Measurements from ENCODE around the gene ACSF3.

Gene ACSF3

DNA sequence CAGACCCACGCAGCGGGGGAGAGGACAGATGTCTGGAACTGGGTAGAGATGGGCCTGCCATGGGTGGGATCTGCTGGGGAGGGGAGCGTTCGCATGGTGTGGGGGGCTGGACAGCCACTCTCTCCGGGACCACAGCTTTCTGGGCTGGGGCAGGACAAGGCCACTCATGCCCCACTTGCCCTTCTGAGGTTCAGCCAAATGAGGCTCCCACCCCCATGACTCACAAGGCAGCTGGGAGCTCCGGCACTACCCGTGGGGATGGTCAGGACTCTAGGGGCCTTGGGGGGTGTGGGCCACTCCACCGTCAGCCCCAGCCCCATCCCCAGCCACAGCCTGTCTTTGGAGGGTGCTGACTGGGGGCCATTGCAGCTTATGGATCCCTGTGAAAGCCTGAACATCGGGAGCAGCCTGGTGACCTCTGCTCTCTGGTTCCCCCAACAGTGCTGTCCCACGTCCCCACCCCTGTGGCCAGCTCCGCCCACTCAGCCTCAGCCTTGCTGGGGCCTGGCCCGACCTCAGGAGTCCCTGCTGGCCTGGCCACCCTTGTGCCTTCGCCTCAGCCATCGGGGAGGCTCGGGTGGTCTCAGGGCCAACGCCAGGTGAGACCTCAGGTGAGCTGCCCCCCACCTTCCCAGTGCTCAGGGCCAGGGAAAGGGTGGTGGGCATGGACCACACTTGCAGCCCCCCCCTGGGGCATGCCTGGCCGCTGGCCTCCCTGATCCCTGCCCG is 73.2 kb downstream of the ACSF3 start:
- peak; percentile 23 for DNase-seq

DNA sequence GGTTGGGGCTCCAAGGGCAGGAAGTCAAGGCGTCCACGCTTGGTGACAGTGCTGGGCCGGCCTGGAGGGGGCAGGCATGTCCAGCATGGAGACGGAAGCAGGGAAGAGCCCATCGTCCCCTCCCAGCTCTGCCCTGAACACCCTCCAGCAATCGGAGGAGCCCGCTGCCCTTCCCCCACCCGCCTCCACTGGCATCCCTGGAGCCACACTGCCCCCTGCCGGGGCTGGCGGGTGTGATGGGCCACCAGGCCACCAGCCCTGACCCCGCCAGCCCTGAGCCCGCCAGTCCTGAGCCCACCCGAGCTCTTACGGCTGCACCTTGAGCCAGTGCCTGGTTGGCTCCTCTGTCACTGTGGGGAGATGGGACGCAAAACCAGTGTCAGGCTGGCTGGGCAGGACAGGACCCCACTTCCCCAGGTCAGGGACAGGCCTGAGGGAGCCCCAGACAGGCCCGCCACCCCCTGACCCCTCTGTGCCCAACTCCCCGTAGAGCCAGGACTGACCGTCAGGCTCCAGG is 73.8 kb downstream of the ACSF3 start:
- DNase-seq = peak; percentile 78

DNA sequence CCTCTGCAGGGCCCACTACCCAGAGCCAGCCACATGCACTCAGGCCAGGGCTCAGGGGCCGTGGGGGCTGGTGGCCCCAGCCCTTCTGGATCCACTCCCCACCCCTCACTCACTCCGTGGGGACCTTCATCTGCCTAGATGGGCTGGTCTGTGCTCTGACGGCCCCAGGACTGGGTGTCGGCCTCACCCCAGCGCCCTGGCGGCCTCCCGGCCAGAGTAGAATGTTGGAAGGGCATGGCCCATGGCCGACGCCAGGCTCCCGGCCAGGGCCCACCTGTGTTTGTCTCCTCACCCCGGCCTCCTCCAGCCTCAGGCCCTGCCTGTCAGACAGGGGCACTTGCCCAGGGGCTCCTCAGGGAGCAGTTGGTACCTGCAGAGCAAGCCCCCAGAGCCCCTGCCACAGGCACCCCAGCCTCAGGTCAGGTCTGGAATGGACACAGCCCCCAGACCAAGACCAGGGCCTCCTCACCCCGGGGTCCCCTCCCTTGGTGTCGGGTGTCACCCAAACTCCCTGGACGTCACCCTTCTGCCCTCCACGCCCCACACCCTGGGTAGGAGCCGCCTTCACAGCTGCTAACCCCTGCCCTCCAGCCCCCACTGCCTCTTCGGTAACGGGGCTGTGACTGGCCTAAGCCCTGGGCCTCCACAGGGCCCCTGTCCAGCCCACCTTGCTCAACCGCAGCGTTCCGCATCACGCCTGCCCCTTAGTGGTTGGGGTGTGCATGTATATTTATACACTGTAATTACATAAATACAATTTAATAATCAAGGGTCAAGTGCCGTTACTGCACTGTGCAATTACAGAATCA is 74.9 kb downstream of the ACSF3 start:
- DNase-seq = no peak

DNA sequence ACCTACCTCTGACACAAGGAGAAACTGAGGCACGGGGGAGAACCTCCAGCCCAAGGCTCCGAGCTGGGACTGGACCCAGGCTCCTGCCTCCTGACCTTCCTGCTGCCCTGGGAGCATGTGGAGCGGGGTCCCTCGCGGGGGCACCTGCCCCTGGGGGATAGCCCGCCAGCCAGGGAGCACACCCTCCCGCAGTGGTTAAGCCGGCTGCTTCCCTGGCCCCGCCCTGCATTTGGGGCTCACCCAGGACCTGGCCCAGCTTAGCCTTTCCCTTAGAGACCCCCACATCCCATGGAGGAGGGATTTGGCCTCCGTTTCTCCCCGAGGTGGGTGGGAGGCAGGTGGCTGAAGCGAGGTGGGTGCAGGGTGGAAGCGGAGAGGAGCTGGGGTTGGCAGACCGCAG is 76.1 kb downstream of the ACSF3 start:
- no peak for DNase-seq

DNA sequence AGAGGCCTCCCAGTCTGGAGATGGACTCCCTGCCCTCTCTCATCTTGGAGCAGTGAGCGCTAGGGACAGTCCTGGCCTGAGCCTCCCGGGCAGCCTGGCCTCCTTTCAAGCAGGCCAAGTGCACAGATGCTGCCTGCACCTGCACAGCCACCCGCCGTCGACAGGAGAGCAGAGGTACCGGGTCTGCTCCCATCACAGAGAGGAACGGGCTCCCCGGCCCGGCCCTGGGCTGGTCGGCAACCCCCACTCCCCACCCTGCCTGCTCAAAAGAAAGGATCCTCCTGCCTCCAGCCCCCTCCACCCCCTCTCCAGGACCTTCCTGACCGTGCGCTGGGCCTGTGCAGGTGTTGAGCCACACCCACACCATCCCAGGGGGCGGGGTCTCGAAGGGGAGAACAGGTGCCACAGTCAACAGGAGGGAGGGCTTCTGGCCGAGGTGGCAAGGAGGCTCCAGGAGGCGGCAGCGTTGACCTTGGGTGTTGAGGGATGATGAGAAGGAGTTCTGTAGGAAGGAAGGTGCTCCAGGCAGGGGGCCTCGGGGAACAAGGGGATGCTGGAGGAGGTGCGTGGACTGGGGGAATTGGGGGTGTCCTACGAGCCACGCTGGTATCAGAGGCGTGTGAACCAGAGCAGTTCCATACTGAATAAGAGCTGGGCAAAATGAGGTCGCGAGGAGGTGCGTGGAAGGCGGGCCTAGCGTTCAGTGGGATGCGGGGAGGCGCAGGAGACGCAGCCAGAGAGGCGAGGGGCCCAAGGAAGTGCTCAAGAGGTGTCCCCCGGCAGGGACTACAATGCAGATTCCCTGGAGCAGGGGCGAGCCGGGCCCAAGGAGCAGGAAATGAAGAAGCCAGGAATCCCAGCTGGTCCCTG is 76.9 kb downstream of the ACSF3 start:
- DNase-seq = no peak

DNA sequence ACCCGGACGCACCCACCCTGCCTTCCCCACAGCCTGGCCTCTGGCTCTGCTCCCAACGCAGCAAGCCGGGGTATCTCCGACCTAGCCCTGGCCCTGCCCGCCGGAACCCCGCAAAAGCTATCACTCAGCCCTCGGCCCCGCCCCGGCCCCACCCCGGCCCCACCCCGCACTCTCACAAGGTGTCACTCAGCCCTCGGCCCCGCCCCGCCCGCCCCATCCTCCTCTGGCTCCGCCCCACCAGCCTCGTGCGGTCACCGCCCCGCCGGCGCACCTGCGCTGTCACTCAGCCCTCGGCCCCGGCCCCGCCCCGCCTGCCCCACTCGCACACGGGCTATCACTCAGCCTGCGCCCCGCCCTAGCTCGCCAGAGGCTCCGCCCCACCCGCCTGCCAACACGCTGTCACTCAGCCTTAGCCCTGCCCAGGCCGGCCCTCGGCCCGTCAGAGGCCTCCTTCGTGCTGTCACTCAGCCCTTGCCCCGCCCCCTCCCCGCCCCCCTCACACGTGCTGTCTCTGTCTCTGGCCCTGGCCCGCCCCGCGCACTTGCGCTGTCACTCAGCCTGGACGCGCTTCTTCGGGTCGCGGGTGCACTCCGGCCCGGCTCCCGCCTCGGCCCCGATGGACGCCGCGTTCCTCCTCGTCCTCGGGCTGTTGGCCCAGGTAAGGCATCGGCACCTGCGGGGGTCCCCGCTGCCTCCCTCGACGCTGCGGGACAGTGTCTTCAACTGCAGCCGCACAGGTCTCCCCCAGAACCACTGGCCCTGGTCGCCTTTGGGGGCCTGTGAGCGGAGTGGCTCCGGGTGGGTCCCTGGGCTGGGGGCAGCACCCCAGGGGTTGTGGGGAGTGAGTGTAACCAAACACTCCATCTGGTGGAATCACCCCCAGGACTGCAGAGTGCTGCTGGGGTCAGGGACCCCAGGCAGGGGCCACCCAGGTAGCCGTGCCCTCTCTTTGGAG is 77.8 kb downstream of the ACSF3 start, which contains the start of gene CDH15:
TSS of gene CDH15 (plus strand) at position 533 of the 955 bp plus-strand sequence. CDS start at position 617, 84 bp downstream.
- peak; percentile 86 for DNase-seq

DNA sequence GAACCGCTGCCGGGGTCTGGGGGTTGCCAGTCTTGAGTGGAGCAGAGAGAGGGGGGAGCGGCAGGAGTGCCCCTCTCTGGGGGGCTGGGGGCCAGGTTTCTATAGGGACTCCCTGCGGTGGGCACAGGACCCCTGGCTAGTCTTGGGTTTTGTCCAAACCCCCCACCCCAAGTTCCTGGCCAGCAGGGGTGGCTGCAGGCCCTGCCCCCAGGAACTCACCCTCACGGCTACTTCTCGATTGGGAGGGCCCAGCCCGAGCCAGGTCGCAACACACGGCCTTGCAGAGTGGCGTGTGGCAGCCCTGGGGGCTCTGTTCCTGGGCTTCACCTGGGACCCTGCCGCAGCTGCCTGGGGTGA is 78.5 kb downstream of the ACSF3 start:
- DNase-seq = no peak

DNA sequence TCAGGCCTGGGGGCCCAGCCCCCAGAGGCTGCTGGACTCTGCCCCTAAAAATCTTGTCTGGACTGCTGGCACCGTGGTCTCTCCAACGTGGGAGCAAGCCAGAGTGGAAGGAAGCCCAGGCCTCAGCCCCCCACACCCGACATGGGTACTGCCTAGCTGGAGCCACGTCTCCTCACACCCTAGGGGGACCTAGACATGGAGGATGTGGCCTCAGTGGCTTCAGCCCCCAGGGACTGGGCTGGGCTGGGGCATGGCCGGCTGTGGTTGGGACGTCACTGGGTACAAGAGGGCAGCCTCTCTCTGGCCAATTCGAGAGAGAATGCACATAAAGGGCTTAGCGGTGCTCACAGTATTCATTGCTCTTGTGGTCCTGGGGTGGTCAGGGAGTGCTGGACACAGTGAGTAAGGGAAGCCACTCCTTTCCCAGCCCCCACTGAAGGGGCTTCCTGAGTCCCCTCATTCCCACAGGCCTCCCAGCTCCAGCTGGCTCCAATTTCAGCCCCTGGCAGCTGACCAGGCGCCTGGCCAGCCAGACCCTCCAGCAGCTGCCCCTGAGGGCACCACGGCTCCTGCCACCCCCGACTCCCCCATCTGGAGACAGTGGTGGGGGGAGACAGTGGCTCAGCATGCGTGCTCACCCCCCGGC is 79.0 kb downstream of the ACSF3 start:
- DNase-seq = no peak

DNA sequence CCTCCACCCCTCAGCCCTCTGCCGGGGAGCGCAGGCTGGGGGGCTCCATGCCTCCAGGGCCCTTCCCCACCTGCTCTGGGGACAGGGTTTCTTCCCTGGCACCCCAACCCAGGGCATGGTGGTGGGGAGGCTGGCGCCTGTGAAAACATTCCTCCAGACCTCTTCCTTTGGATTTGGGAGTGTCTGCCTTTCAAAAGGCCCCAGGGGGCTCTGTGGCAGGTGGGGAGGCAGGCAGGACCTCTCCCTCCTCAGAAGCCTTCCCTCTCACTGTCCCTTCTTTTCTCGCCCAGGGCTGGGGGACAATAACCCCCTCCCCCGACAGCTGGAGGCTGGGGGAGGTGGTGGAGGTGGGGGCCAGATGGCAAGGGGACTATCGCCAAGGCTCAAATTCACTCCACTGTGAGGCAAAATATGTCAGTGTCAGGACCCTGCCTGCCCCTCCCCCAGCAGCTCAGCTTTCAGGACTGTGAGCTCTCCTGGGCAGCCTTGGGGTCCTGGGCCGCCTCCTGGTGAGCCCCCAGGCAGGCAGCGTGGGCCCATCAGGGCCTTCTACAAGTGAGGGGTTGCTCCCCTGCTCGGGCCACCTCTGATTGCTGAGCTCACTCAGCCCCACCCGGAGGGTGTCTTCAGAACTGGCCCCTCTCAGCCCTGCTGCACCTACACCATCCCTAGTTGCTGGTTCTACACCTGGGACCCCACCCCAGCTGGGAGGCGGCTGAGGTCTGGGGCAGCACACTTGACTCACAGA is 79.7 kb downstream of the ACSF3 start:
- no peak for DNase-seq

DNA sequence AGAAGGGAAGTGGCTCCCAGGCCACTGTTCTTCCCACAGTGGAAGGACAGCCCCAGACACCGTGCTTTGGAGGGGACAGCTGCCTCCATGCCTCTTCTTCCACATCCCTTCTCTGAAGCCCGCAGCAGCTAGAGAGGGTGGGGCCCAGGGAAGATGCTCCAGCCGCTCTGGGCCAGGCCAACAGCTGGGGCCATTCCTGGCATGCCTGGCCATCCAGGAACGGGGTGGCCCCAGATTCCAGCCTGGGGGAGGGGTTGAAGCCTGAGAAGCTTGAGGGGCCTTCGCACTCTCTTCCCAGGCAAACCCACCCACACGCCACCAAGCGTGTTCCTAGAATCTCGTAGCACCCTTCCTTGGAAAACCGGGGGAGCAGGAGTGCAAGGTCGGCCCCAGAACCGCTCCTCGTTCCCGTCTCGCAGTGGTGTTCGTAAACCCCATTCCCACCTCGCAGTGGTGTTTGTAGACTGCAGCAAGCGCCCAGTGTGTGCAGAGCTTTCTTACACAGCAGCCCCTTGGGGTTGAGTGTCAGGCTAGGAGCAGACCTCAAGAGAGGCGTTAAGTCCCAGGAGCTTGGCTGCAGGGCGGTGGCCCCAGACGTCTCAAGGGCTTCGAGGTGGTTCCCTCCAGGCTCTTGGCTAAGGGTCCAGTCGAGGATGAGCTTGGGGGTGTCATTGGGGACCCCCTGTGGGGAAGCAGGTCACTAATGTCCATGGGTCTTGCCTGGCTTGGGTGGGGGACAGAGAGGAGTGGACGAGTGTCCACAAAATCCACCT is 80.6 kb downstream of the ACSF3 start:
- DNase-seq = no peak

DNA sequence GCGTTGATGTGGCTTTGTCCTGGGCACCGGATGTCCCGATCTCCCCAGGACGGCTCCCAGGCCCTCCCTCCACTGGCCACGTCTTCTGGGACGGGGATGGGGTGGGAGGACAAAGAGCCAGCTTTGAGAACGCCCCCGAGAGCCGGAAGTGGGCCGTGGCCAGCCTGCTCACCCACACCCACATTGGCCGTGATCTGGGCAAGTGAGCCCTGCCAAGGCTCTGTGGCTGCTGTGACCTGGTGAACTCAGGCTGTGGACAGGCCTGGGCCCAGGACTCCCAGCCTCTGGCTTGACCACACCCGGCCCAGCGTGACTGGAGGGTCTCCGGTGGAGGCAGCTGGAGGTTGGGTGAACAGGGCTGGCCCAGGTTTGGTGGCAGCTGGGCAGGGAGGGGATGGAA is 81.2 kb downstream of the ACSF3 start:
- no peak for DNase-seq

DNA sequence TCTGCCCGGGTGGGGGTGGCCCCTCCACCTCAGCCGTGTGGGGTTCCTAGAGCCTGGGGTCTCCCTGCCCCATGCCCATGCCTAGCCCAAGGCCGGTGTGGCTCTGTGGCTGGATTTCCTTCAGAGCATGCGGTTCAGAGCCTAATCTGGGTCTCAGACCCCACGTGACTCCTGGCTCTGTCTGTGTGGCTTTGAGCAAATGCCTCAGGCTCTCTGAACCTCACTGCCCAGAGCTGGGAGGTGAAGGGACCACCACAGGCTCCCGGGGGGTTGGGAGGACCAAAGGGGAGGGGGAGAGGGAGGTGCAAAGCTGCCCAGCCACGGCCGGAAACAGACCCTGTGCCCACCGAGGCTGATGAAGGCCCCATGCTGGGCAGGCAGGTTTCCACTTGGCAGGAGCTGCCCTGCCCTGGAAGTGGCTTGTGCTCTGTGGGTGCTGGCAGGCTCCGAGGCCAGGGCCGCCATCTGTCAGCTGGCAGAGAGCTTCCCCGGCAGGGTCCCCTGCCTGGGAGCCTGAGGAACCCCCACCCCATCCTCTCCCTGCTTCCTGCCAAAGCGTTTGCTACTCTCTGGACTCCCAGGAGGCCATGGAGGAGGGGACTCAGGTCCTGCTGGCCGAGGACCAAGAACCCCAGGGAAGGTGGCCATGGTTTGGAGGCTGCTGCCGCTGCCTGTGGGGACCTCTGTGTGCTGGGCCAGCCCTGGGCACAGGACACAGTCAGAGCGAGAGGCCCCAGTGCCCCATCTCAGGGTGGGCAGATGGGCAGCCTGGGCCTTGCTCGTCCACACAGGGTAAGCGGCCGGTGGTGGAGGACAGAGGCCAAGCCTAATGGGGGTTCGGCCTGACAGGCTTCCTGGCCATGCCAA is 81.9 kb downstream of the ACSF3 start:
- DNase-seq = no peak

DNA sequence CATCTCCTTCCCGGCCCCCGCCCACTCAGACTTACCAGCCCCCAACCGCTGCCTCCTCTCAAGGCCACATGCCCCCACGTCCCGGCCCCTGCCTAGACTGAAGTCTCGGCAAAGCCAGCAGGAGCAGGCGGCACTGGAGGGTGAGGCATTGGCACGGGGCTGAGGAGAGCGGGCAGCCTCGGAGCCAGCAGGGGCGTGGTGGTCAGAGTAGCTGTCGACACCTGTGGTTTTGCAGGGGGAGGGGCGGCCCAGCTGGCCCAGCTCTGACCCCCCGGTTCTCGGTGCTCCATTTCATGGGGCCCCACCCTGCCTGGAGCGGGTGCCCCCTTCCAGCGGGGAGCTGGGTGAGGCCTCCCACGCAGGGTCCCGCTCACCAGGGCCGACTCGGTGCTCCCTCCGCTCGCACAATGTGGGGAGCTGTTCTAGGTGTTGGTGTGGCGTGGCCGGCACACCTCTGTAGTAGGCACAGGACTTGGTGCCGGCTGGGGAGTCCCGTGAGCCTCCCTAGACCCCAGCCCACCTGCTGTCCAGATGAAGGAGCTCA is 82.6 kb downstream of the ACSF3 start:
- DNase-seq = no peak

DNA sequence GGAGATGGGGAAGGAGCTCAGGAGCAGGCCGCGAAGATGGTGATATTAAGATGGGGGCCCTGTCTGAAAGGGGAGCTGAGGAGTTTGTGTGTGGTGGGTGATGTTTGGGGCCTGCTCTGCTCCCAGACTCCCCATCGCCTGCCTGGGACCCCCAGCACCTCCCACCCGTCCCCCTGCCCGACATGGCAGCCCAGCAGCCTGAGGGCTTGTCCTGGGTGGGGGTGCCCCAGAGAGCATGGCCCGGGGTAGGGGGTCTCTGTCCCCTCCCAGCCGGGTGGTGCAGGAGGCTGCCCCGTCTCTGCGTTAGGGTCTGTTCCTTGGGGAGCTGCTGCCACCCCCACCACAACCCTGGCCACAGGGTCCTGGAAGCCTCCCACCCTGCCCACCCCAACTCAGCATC is 83.1 kb downstream of the ACSF3 start:
- no peak for DNase-seq

DNA sequence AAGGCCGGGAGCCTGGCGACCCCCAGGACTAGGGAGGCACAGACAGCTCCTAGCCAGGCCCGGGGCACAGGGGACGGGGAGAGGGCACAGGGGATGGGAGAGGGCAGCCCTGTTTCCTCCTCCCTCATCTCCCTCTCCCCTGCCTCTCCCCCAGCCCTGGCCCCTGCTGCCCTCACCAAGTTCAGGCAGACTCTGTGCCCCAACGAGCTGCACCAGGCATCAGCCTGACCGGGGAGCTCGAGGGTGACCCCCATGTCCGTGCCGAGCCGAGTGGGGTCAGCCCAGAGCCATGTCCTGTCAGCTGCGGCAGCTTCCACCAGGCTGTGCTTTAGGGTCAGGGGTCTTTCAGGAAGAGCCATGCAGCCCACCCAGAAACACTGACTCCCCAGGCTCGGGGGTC is 83.8 kb downstream of the ACSF3 start:
- DNase-seq = no peak

DNA sequence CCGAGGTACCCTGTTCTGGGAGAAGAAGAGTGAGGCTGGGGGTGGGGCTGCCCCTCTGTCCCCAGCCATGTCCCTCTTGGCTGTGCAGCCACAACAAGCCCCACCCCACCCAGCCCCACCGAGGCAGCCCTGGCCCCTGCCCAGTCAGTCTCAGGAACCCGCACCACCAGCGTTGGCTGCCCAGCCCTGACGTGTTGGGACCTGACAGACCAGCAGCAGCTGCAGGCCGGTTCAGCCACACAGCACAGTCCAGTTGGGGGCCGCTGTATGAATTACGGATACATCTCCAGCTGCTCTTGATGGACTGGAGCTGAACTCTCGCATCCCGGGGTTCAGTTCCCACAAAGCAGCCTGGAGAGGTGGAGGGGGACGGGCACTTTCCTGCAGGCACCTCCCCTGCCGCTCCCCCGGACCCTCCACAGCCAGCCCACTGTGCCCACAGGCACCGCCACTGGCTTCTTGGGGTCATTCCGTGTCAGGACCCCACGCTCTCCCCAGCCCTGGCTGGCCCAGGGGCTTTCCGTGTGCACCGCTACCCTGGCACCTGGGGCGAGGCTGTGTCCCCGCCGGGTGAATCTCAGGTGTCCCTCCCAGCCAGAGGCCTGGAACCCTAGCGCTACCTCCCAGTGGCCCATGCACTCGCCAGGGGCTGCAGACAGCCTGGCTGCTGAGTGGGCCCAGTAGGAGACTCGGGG is 84.9 kb downstream of the ACSF3 start:
- no peak for DNase-seq

DNA sequence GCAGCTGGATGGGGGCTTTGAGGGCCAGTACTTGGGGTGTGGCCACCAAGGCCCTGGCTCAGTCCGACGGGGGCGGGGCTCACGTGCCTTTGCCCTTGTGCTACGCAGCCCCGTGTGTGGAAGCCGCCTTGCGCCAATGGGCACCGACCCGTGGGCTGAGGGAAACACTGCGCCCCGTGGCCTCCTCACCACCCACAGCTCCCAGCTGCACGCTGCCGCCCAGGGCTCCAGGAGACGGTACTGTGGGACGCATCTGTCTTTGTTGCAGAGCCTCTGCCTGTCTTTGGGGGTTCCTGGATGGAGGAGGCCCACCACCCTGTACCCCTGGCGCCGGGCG is 85.5 kb downstream of the ACSF3 start:
- DNase-seq = no peak

All from EL (cell line).